Activated naive CD8-positive, alpha-beta T cell treated with anti-CD3 and anti-CD28 coated beads, Interleukin-2, amount 50 U/mL, for 16 hours (primary cell): ENCODE results near the gene ACAT2.
"Not testable (repeated sequence)": the region's sequence is repeated elsewhere in the genome, so short reads cannot be mapped to it uniquely, and the experiment has no call there.

Experiments
- DNase-seq: peaks from one replicate; pipeline ENCODE4 v3.0.0-alpha.2; 2020; ENCODE audit warnings: low read depth, low spot score

Gene ACAT2

DNA sequence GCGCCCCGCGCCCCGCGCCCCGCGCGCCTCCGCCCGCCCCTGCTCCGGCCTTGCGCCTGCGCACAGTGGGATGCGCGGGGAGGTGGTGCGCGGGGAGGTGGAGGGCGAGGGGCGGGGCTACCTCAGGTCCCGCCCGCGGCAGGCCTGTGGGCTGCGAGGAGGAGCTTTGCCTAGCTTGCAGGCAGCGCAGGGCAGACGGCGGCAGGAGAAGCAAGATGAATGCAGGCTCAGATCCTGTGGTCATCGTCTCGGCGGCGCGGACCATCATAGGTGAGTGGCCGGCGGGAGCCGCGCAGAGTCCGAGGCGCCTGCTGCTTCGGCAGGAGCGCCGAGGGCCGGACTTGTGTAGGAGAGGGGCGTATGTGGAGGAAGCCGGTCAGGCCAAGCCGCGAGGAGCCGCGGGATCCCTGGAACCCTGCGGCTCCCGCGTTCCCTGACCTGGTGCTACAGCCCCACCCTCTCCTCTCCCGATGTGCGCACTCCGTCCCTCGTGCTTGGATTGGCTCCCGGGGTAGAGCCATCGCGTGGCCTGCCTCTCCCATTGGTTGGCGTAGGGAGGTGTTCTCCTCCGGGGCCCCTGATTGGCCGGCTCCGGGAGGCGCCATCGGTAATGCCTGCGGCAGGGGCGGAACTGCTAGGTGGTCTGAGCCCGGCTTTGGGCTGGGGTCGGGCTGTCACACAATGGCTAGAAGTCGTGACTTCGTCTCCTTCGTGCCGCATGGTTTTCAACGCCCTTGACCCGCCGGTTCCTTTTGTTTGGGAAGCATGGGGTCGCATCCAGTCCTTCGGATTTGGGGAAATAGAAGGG lies at the start of gene ACAT2:
Gene ACAT2 (plus strand): TSS at position 173 of the 808 bp plus-strand sequence. CDS start 43 bp downstream, at position 216.
- DNase-seq = peak; percentile 77

DNA sequence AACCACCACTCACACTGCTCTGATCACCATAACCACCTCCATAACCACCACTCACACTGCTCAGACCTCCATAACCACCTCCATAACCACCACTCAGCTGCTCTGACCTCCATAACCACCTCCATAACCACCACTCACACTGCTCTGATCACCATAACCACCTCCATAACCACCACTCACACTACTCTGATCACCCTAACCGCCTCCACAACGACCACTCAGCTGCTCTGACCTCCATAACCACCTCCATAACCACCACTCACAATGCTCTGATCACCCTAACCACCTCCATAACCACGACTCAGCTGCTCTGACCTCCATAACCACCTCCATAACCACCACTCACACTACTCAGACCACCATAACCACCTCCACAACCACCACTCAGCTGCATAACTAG lies 49.5 kb upstream of the ACAT2 start:
- DNase-seq = not testable (repeated sequence)

DNA sequence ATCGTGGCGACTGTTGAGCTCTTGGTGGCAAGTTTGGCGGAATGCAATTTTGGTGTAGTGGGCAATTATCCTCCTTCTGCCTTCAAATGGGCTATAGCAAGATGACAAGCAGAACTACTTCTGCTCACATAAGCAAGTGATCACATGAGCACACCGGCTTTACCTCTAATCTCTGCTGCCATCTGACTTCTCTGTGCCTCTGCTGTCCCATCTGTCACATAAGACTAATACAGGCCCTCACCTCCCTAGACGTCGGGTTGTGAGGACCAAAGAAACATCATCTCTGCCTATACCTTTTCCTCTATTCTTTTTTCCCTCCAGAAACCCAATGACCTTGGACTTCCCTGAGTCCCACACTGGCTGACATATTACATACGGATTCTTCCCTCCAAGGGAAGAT lies 47.9 kb upstream of the ACAT2 start:
- no peak for DNase-seq

DNA sequence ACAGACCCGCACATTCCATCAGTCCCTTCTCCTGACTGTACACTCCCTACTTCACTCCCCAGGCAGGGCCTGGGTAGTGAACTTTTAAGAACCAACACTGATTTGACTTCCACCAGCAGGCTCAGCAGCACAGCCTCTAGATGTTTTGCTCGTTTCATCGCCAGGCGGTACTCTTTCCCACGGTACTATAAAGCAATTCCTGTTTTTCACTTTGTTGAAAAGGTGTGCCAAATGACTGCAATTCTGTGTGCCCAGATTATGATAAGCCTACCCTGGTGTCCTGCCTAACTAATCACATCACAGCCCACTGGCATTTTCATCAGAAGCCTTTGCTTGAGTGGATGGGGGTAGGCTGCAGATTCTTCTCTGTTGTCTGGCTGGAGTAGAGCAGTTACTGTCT lies 47.4 kb upstream of the ACAT2 start:
- DNase-seq = no peak

DNA sequence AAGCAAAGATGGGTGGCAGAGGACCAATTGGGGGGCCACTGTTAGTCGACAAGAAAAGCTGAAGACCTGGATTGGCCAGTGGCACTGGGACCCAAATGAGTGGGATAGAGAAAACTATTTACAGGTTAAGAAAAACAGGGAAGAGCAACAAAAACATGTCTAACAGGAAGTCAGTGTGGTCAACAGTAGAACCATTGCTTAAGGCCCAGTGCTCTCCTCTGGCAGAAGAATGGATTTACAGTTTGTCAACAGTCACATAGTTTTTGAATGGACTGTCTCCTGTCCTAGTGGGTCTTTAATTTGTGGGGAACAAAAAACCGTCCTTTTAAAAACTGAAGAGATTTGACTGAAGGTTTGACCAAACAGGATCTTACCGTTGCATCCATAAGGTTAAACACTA lies 46.7 kb upstream of the ACAT2 start:
- DNase-seq = no peak

DNA sequence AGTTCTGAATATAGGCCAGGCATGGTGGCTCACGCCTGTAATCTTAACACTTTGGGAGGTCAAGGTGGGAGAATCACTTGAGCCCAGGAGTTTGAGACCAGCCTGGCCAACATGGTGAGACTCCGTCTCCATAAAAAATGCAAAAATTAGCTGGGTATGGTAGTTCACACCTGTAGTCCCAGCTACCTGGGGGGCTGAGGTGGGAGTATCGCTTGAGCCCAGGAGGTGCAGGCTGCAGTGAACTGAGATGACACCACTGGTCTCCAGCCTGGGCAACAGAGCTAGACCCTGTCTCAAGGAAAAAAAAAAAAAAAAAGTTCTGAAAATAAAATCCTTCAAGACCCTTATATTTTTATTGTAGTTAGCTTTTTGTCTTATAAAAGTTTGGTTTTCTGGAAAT lies 46.2 kb upstream of the ACAT2 start:
- no peak for DNase-seq

DNA sequence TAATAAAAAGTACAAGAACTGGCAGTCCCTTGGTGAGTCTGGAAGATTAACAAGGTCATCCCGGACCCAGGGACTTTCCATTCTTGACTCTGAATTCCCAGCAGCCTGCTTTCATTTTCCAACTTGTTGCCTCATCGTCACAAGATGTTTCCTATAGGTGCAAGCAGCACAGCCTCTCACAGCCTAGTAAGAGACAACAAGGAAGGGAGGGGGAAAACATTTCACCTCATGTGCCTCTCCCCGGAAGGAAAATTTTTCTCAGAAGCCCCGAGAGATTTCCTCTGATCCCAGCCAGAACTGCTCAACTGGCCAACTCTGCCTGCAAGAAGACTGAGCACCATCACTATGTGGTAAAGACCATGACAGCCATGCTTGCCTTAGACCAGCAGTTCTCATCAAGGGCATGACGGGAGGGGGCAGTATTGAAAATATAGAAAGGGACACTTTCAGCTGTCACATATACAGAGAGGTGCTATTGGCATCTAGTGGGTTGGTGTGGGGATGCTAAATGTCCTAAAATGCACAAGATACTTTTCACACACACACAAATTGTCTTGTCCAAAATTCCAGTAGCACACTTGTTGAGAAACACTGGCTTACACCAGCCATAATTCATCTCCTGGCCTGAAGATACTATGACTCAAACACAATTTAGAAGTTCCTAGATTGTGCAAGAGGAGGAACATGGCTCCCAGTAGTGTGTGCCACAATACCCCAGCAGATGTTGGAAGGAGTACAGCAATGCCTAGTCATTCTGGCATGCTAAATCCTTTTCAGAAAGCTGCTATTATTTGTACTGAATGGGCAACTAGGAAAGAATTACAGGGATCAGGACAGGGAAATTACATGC lies 45.4 kb upstream of the ACAT2 start:
- DNase-seq = no peak

DNA sequence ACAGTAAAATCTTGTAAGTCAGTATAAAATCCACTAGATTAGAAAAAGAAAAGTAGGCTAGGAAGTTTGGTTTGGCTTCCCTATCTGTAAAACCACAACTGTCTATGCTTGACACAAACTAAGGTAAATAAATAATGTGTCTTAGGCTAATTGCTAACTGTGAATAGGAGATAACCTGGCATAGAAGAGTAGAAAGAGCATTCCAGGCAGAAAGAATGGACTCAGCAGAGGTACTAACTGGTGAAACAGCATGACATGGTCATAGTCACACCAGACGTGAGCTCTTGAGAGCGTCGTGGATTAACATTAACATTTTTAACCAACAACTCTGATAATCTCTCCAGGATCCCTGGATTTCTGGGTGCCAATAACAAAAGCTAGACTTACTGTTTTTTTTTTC lies 43.2 kb upstream of the ACAT2 start:
- DNase-seq = no peak

DNA sequence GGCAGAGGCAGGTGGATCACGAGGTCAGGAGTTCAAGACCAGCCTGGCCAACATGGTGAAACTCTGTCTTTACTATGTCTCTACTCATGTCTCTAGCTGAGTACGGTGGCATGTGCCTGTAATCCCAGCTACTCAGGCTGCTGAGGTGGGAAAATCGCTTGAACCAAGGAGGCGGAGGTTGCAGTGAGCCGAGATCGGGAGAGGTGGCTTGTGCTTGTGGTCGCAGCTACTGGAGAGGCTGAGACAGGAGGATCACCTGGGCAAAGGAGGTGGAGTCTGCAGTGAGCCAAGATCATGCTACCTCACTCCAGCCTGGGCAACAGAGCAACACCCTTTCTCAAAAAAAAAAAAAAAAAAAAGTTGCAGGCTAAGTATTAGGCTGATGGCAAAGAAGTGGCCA lies 42.6 kb upstream of the ACAT2 start:
- no peak for DNase-seq

DNA sequence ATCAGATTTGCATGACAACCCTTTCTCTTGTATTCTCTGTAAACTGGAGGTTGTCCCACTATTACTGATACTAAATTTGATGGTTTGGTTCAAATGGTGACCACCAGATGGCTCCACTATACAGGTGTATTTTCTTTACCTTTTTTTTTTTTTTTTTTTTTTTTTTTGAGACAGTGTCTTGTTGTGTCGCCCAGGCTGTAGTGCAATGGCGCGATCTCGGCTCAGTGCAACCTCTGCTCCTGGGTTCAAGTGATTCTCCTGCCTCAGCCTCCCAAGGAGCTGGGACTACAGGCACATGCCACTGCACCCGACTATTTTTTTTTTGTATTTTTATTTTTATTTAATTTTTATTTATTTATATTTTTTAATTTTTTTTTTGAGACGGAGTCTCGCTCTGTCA lies 41.1 kb upstream of the ACAT2 start:
- DNase-seq = no peak

DNA sequence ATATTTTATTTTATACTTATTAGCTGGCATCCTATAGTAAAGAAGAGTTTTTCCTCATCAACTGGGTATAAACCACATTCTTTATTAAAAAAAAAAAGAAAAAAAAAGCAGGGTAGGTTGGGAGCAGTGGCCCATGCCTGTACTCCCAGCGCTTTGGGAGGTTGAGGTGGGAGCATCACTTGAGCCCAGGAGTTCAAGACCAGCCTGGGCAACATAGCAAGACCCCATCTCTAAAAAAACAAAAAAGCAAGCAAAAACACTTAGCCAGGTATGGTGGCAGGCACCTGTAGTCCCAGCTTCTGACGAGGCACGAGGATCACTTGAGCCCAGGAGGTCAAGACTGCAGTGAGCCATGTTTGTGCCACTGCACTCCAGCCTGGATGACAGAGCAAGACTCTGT lies 39.9 kb upstream of the ACAT2 start:
- not testable (repeated sequence) for DNase-seq

DNA sequence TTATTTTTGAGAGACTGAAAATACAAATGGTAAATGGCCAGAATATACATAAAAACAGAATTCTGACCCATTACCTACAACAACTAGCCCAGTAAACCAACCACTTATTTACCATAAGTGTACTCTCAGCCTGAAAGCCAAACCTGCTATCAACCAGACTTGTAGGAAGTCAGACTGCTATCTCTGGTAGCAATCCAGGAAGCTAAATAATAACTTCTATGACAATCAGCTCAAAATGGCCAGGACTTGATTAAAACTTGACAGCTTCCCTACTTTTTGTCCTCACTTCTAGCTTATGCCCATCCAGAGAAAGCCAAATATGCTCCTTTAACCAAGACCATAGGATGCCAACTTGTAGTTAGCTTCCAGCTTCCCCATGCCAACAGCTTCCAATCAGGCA lies 39.2 kb upstream of the ACAT2 start:
- DNase-seq = no peak

DNA sequence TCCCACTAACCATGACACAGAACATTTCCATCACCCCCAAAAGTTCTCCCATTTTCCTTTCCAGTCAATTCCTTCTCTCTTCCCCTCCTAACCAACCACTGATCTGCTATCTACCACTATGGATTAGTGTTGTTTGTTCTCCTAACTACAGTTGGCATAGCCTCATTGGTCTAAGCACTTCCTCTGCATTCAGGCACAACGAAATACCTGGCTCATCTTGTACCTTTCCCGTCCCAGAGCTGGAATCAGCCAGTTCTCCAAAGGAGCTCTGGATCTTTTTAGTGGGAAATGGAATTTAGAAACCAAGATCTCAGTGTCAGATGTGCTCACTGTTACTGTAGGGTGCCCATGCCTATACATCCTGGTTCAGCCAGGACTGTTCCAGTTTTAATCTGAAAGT lies 38.6 kb upstream of the ACAT2 start:
- no peak for DNase-seq

DNA sequence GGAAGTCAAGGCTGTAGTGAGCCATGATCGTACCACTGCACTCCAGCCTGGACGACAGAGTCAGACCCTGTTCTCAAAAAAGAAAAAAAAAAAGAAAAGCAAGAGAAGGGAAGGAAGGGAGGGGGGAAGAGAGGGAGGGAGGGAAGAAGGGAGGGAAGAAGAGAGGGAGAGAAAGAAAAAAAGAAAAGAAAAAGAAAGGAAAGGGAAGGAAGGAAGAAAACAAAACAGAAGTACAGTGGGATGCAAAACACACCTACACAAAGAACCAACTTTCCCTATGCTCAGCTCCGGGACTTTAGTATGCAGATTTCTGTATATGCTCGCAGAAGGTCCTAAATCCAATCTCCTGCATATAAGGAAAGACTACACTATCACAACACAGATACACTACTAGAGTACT lies 37.1 kb upstream of the ACAT2 start:
- DNase-seq = no peak

DNA sequence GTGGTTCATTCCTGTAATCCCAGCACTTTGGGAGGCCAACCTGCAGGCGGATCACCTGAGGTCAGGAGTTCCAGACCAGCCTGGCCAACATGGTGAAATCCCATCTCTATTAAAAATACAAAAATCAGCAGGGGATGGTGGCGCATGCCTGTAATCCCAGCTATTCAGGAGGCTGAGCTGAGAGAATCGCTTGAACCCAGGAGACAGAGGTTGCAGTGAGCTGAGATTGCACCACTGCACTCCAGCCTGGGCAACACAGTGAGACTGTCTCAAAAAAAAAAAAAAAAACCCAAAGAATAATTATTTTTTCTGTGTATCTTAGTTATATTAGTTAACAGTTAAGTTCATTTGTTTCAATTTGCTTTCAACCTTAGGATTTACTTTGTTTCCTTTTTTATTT lies 36.6 kb upstream of the ACAT2 start:
- not testable (repeated sequence) for DNase-seq

DNA sequence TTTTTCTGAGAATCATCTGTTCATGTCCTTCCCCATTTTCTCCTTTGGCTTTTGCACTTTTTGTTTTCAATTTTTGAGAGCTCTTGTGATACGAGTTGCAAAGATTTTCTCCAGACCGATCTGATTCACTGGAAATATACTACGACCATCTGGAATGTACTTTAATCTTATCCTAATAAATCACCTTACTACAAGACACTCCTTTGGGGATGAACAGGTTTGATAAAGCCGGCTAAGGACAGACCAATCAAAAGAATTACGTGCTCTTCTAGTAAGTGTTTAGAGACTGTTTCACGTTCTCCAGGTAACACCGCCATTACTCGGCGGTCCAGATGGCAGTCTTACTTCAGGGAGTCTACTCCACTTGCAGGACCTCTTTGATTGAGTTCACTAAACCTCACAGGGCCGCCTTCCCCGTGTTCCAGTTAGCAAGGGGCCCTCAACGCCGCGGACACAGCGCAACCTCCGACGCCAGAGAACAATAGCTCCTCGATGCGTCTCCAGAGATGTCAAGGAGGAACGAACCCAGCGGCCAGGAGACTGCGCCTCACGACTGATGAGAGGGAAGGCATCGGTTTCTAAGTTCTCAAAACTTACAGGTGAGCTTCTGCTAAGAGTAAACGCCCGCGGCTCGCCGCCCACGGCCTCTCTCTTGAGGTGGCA lies 35.5 kb upstream of the ACAT2 start:
- no peak for DNase-seq

DNA sequence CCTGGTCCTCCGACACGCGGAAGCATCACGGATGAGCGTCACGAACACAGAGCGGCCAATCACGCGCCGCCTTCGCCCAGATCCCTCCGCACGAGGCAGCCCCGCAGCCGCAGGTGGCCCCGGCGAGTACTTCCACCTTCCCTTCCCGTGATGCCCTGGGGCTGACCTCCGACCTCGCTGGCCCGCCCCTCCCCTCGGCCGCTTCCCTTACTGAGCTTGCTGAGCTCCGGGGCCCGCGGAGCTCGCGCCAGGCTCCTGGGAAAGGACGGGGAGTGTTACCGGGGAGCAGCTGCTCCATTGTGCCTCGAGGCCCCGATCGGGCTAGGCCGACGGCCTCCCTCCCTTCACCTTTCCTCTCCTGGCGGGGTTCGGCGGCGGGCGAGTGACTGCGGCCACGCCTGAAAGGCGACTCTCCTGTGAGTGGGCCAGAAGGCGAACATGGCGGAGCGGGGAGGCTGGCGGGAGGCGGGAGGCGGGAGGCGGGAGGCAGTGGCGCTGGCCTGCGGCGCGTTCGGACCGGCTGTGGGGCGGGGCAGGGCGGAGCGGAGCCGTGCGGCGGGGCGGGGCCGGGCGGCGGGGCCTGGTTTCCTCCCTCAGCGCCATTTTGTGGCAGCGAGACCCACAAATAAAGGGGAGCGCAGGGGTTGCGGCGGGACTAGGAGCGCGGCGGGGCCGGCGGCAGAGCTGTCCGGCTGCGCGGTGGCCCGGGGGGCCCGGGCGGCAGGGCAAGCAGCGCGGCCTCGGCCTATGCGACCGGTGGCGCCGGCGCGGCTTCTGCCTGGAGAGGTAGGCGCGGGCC lies 34.7 kb upstream of the ACAT2 start, which contains the start of gene WTAP:
Gene WTAP (plus strand): TSS at position 589 of the 799 bp plus-strand sequence. CDS start 8,760 bp downstream, outside the sequence.
- peak; percentile 92 for DNase-seq

DNA sequence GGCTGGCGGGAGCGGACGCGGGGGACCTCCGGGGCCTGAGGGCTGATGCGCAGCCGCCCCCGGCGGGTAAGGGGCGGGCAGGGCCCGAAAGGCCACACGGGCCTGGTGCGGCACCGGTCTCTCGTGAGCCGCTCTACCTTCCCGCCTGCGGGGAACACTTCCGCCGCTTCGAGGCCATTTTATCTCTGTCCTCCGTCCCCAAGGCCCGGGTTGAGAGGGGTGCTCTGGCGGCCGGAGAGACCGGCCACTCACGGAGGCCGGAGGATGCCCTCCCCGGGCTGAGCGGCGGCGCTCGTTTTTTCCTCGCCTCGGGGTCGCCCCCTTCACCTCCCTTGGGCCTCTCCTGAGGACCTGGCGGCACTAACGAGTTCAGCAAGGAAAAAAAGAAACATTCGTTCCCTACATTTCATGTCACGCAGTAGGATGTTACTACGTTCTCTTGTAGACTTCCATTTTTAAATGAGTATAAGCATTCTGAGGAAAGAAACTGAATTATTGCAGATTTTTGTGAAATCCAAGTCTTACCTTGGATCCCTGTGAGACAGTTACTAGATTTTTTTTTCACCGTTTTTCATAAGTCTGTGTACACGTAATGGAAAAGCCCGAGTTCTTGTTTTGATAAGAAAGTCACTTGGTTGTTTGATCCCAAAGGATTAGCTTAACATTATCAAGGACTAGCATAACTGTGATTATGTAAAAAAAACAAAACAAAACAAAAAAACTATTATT lies 34.0 kb upstream of the ACAT2 start:
- no peak for DNase-seq

DNA sequence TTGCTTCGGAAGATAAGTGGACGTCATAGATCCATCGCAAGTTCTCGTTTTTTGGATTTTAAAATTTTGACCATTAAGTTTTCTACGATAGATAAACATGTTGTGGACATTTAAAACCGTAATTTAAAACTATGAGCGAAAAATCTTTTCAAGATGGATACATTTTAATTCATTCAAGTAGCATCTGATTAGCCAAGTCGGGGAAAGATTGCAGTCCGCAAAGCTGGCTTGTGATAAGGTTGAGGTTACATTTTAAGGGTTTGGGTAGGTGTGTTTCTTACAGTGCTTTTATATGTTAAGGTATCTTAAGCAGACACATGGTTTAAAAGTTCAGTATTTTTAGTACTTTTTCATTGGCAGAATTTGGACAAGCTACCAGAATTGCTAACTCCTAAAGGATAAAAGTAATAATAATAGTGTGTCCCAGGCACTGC lies 33.3 kb upstream of the ACAT2 start:
- no peak for DNase-seq

DNA sequence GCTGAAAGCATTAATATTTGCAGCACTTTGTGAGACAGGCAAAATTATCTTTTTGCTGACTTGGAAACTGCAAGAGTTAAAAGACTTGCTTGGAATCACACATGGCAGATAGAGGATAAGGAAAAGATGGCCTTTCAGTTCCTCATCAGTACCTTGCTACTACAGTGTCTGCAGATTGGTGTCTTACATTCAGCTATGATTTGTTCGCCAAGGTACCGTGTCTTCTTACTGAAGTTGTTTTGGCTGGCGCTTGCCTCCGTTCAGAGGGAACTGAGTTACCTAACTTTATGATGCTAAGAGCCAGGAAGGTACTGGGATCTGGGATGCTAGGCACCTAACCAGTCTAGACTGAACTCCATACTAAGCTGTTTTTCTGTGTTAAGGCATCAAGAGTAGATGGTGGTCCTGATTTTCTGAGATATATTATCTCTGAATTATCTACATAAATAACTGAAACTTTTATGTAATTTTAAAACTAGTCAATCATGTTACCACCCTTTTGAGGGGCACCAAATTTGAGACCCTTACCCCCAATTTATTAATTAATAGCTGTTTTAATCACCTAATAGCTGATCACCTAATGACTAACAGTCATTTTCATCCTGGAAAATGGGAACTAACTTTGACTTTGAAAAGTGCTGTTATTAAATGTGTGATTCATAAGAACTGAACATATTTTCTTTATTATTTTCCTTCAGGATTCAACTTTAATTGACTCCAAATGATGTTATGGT lies 32.1 kb upstream of the ACAT2 start:
- no peak for DNase-seq
